ENCODE measurements around the gene FARSA. TPM values are rescaled to one million over a fixed set of nuclear protein-coding genes. Genes with fewer than 3 reads are reported as not detected.

FARSA gene
- total RNA-seq, 1 donor = 47.8 TPM

GRCh38 chr19:12875086-12875485 is 58.4 kb downstream of the FARSA start:
- no peaks in the 10 kb centered on the region for H3K4me1 ChIP-seq (ENCODE audit: insufficient read depth, low read length)
- H2AFZ ChIP-seq (ENCODE audit: low read length) = no peak overlapping the region
- H4K20me1 ChIP-seq (ENCODE audit: insufficient read depth, low read length) = no peaks in the 10 kb centered on the region

GRCh38 chr19:12873891-12874745 is 59.4 kb downstream of the FARSA start:
- H3K4me1 ChIP-seq (ENCODE audit: insufficient read depth, low read length) = no peaks in the 10 kb centered on the region
- no peak for TF ChIP-seq CTCF (IDR thresholded peaks at IDR 0.05; ENCODE audit: extremely low read depth, low read depth, low read length)
- peaks cover 6% of the 10 kb centered on the region for H3K36me3 ChIP-seq (ENCODE audit: insufficient read depth, low read length)
- H3K4me3 ChIP-seq (ENCODE audit: insufficient read depth, low read length) = no peak overlapping the region
- H2AFZ ChIP-seq (ENCODE audit: low read length) = no peak overlapping the region
- H4K20me1 ChIP-seq (ENCODE audit: insufficient read depth, low read length) = no peaks in the 10 kb centered on the region
- DNase-seq (ENCODE audit: insufficient read length, low spot score, missing footprints) = peak; percentile 67
- H3K4me2 ChIP-seq (ENCODE audit: insufficient read depth, low read length) = no peak overlapping the region
- H3K79me2 ChIP-seq (ENCODE audit: insufficient read depth, low read length) = no peaks in the 10 kb centered on the region
- H3K27ac ChIP-seq (ENCODE audit: low read depth, low read length) = no peak overlapping the region
- H3K27me3 ChIP-seq (ENCODE audit: insufficient read depth, low read length) = no peaks in the 10 kb centered on the region
- H3K9me3 ChIP-seq (ENCODE audit: low read depth, low read length) = no peaks in the 10 kb centered on the region

More at GRCh38 chr19:12875086-12875485, 58.4 kb downstream of the FARSA start:
- H3K79me2 ChIP-seq (ENCODE audit: insufficient read depth, low read length) = no peaks in the 10 kb centered on the region
- peak; percentile 81 for DNase-seq (ENCODE audit: insufficient read length, low spot score, missing footprints)
- H3K27me3 ChIP-seq (ENCODE audit: insufficient read depth, low read length) = no peaks in the 10 kb centered on the region
- H3K27ac ChIP-seq (ENCODE audit: low read depth, low read length) = no peak overlapping the region
- H3K36me3 ChIP-seq (ENCODE audit: insufficient read depth, low read length) = peaks cover 6% of the 10 kb centered on the region
- TF ChIP-seq CTCF (IDR thresholded peaks at IDR 0.05; ENCODE audit: extremely low read depth, low read depth, low read length) = no peak
- H3K4me2 ChIP-seq (ENCODE audit: insufficient read depth, low read length) = no peak overlapping the region
- no peak overlapping the region for H3K4me3 ChIP-seq (ENCODE audit: insufficient read depth, low read length)
- no peaks in the 10 kb centered on the region for H3K9me3 ChIP-seq (ENCODE audit: low read depth, low read length)

GRCh38 chr19:12872941-12873890 is 60.3 kb downstream of the FARSA start:
- H3K27ac ChIP-seq (ENCODE audit: low read depth, low read length) = no peak overlapping the region
- H3K4me1 ChIP-seq (ENCODE audit: insufficient read depth, low read length) = no peaks in the 10 kb centered on the region
- peaks cover 6% of the 10 kb centered on the region for H3K36me3 ChIP-seq (ENCODE audit: insufficient read depth, low read length)
- no peak for TF ChIP-seq CTCF (IDR thresholded peaks at IDR 0.05; ENCODE audit: extremely low read depth, low read depth, low read length)
- H2AFZ ChIP-seq (ENCODE audit: low read length) = peak overlapping the region; percentile 56
- H3K9me3 ChIP-seq (ENCODE audit: low read depth, low read length) = no peaks in the 10 kb centered on the region
- peak overlapping the region; percentile 68 for H3K4me2 ChIP-seq (ENCODE audit: insufficient read depth, low read length)
- no peaks in the 10 kb centered on the region for H4K20me1 ChIP-seq (ENCODE audit: insufficient read depth, low read length)
- peak overlapping the region; percentile 33 for H3K4me3 ChIP-seq (ENCODE audit: insufficient read depth, low read length)
- H3K79me2 ChIP-seq (ENCODE audit: insufficient read depth, low read length) = no peaks in the 10 kb centered on the region
- DNase-seq (ENCODE audit: insufficient read length, low spot score, missing footprints) = peak; percentile 94
- no peaks in the 10 kb centered on the region for H3K27me3 ChIP-seq (ENCODE audit: insufficient read depth, low read length)

Small RNA genes within 50 kb of the gene (small RNA-seq; reads per million reads assigned to genes)
- gene MIR5695 (0.74 reads per million, percentile 8 among the genes with 10 or more reads in this experiment), gene MIR6515 (0.45 reads per million)

Other genes starting within 250 kb of the FARSA start
- gene GNG14, start 245.7 kb downstream of the FARSA start, total RNA-seq = not detected in 2 replicates
- gene FBXW9, start 237.1 kb downstream of the FARSA start, total RNA-seq = 17.1 and 18.5 TPM in 2 replicates
- 36.6 and 39.8 TPM in 2 replicates for gene TNPO2, start 209.8 kb downstream of the FARSA start, total RNA-seq
- 123 and 136 TPM in 2 replicates for gene TRIR, start 199.0 kb downstream of the FARSA start, total RNA-seq
- 99.5 and 104 TPM in 2 replicates for gene GET3, start 196.2 kb downstream of the FARSA start, total RNA-seq
- gene BEST2, start 181.9 kb downstream of the FARSA start, total RNA-seq = not detected in 2 replicates
- gene HOOK2, start 158.2 kb downstream of the FARSA start, total RNA-seq = 16.8 and 21.7 TPM in 2 replicates
- gene JUNB, start 142.2 kb downstream of the FARSA start, total RNA-seq = 85.5 and 93.0 TPM in 2 replicates
- gene PRDX2, start 131.9 kb downstream of the FARSA start, total RNA-seq = 155 and 156 TPM in 2 replicates
- gene THSD8, start 131.6 kb downstream of the FARSA start, total RNA-seq = 0.29 TPM in 1 of 2 replicates, not detected in the other
- gene RNASEH2A, start 127.1 kb downstream of the FARSA start, total RNA-seq = 7.6 and 8.3 TPM in 2 replicates
- gene RTBDN, start 99.1 kb downstream of the FARSA start, total RNA-seq = not detected in 2 replicates
- gene MAST1, start 95.2 kb downstream of the FARSA start, total RNA-seq = 0.29 and 0.72 TPM in 2 replicates
- gene DNASE2, start 52.3 kb downstream of the FARSA start, total RNA-seq = 48.1 and 61.0 TPM in 2 replicates
- gene KLF1, start 46.5 kb downstream of the FARSA start, total RNA-seq = not detected in 2 replicates
- 23.0 and 31.1 TPM in 2 replicates for gene GCDH, start 42.6 kb downstream of the FARSA start, total RNA-seq
- gene SYCE2, start 14.4 kb downstream of the FARSA start, total RNA-seq = 0.29 TPM in 1 of 2 replicates, not detected in the other
- 1,685 and 1,980 TPM in 2 replicates for gene CALR, start 4.9 kb upstream of the FARSA start, total RNA-seq
- 80.2 and 84.0 TPM in 2 replicates for gene RAD23A, start 12.2 kb upstream of the FARSA start, total RNA-seq
- gene GADD45GIP1, start 23.5 kb upstream of the FARSA start, total RNA-seq = 15.2 and 16.8 TPM in 2 replicates
- not detected in 2 replicates for gene DAND5, start 35.9 kb upstream of the FARSA start, total RNA-seq
- 114 and 122 TPM in 2 replicates for gene NFIX, start 61.8 kb upstream of the FARSA start, total RNA-seq
- gene LYL1, start 169.1 kb upstream of the FARSA start, total RNA-seq = 0.29 and 0.36 TPM in 2 replicates
- gene TRMT1, start 183.0 kb upstream of the FARSA start, total RNA-seq = 18.6 and 29.7 TPM in 2 replicates
- gene NACC1, start 184.6 kb upstream of the FARSA start, total RNA-seq = 53.9 and 62.5 TPM in 2 replicates
- gene STX10, start 216.7 kb upstream of the FARSA start, total RNA-seq = 78.4 and 81.1 TPM in 2 replicates
- gene IER2, start 216.7 kb upstream of the FARSA start, total RNA-seq = 14.8 and 15.9 TPM in 2 replicates

Measured in osteoblast (primary cell).